ENCODE results near the gene GAB3.

Gene GAB3

DNA sequence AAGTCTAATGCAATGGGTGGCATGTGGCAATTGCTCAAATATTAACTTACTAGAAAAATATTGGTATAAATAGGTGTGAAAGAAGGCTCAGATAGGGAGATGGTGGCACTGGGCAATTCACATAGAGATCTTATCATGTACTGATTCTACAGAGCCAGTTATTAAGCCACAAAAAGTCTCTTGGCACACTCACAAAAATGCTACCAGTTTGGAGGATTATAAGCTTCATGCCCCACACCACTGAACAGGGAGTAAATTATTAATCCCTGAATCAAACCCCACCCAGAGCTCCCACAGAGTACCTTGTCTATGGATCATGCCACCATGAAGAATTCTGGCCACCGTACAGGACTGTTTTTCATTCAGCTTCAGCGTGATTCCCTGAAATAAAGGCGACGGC is 40.6 kb upstream of the GAB3 start:
- no peak for FAIRE-seq
- TF ChIP-seq CTCF (IDR thresholded peaks at IDR 0.05; ENCODE audit: insufficient read depth, missing control alignments) = no peak

DNA sequence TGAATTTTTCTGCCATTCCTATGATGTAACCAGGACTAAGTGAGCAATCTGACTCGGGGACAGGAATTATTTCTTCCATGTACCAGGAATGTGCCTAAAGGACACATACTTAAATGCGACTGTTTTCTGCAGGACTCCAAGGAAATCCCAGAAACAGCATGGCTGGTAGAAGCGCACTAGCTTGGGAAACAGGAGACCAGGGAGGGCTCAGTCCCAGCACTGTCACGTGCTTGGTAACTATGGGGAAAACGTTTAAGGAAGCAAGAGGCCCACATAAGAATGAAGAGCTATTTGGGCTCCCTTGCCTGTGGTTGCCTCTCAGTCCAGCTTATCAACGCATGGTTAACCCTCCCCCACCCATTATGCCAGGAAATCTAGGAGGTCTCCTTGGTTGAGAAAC is 34.8 kb upstream of the GAB3 start:
- TF ChIP-seq CTCF (IDR thresholded peaks at IDR 0.05; ENCODE audit: insufficient read depth, missing control alignments) = no peak
- no peak for FAIRE-seq

More for the DNA sequence above, 40.6 kb upstream of the GAB3 start:
- DNase-seq (ENCODE audit: insufficient read length, low spot score) = no peak

GRCh38 chrX:154784149-154784995 is 33.5 kb upstream of the GAB3 start:
- TF ChIP-seq CTCF (IDR thresholded peaks at IDR 0.05; ENCODE audit: insufficient read depth, missing control alignments) = no peak
- DNase-seq (ENCODE audit: insufficient read length, low spot score) = no peak

More for the DNA sequence above, 34.8 kb upstream of the GAB3 start:
- no peak for DNase-seq (ENCODE audit: insufficient read length, low spot score)

DNA sequence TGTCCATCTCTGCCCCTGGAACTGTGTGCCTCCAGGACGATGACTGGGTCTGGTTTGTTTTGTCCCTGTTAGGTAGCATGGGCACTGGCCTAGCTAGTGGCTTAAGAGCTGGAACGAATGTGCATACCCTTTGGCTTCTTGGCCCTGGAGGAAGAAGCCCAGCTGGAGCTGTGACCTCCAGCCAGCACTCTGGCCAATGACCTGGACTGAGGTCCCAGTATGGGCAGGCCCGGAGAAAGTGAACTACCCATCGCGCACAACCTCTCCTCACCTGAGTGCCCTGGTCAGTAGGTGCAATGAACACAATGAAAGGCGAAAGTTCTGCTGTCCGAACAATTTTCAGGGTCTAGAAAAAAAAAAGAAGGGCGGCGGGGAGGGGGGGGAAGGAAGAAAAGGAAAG is 30.1 kb upstream of the GAB3 start:
- FAIRE-seq (no peak), DNase-seq (ENCODE audit: insufficient read length, low spot score) (no peak)
- no peak for TF ChIP-seq CTCF (IDR thresholded peaks at IDR 0.05; ENCODE audit: insufficient read depth, missing control alignments)

More at GRCh38 chrX:154784149-154784995, 33.5 kb upstream of the GAB3 start:
- no peak for FAIRE-seq

DNA sequence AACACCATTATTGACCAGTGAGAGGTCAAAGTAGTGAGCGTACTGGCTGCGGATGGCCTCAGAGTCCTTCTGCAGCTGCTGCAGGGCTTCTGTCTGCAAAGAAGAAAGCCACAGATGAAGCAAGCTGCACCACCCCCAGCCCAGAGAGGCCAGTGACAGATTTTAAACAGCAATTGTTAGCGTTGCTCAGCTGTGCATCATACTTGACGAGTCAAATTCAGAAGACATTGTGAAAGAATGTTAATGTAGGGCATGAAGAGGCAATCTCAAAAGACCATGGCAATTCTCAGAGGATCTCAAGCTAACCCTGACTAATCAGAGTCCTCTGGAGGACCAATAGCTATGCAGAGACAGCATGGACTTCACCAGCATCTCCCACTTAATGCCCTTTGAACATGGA is 28.4 kb upstream of the GAB3 start:
- no peak for TF ChIP-seq CTCF (IDR thresholded peaks at IDR 0.05; ENCODE audit: insufficient read depth, missing control alignments)
- DNase-seq (ENCODE audit: insufficient read length, low spot score) (no peak), FAIRE-seq (no peak)

DNA sequence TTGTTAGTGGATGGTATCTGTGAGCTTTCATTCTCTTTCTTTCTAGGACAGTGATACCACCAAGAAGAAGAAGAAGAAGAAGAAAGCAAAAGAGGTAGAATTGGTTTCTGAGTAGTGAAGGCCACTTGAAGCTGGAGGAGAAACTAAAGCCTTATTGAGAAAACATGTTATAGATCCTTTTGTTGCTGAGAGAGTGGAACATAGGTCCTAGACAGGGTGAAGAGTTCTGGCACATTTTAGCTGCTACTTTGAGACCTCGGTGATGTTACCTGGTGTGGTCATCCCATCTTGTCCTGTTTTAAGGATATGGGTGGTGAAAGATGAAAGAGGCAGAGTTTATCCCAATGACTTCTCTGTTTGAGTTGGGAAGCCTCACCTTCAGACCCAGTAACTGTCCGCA is 25.9 kb upstream of the GAB3 start:
- no peak for TF ChIP-seq CTCF (IDR thresholded peaks at IDR 0.05; ENCODE audit: insufficient read depth, missing control alignments)
- DNase-seq (ENCODE audit: insufficient read length, low spot score) = no peak
- no peak for FAIRE-seq

All from D721Med (cell line).